ENCODE results near the gene PANX2. TPM values are rescaled to one million over a fixed set of nuclear protein-coding genes. Genes with fewer than 3 reads are reported as not detected.
A peak's percentile ranks its signal among the peaks of the same experiment; 100 is the strongest.

Gene PANX2
- total and polyA plus RNA-seq, 2 of the 4 experiments (the other 2 are of a cell fraction) = 0.18 to 1.7 TPM

DNA sequence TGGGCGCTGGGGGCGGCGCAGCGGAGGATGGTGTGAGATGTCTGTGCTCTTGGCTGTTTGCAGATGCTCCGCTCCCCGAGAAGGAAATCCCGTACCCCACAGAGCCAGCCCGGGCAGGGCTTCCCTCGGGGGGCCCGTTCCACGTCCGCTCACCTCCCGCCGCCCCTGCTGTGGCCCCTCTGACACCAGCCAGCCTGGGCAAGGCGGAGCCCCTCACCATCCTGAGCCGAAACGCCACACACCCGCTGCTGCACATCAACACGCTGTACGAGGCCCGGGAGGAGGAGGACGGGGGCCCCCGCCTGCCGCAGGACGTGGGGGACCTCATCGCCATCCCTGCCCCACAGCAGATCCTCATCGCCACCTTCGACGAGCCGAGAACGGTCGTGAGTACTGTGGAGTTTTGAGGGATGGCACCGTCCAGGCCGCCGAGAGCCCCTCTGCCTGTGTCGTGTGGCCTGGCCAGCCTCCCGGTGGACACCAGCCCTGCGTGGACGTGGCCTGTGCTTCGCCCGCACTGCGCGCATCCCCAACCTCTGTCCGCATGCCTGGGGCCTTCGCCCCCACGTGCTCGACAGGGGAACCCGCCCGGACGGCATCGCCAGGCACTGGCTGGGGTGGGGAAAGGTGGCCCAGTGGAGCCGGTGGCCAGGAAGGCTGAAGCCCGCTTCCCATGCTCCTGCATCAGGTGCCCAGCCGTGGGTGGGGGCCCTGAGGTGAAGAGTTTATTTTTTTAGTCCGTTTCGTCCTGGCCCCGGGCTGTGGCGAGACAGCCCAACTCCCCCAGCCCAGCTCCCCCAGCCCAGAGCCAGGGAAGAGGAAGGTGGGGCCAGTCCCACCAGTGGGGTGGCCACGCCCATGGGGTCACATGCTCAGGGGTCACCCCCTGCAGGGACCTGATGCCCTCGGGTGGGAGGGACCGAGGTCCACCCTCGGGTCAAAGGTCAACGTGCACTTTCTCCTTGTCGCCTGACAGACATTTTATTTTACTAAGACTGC, 8.6 kb downstream of the PANX2 start:
- no peak overlapping the region for H4K5ac ChIP-seq (ENCODE audit: low read depth, low read length)
- no peak overlapping the region for H2BK20ac ChIP-seq (ENCODE audit: low read depth, low read length)
- no peak for DNase-seq
- CTCF ChIA-PET = no interaction called here
- H3K4ac ChIP-seq (ENCODE audit: low read depth, low read length) = no peak overlapping the region
- no peak overlapping the region for H4K8ac ChIP-seq (ENCODE audit: low read depth in 2 of 2, low read length in 2 of 2)
- peaks cover 2% of the 10 kb centered on the region; the same call in 1 of the 2 replicates for H3K36me3 ChIP-seq (ENCODE audit: control insufficient read depth, insufficient read depth, low read length)
- H3K56ac ChIP-seq (ENCODE audit: extremely low read depth, insufficient read depth, low read length) = no peak overlapping the region
- no TSS peak for BruUV-seq (replicated peaks)
- H2BK15ac ChIP-seq (ENCODE audit: low read depth, low read length) = no peak overlapping the region
- no peak overlapping the region for H3K4me3 ChIP-seq (ENCODE audit: insufficient read depth, low read depth, low read length)
- H4K20me1 ChIP-seq (ENCODE audit: insufficient read depth, low read length) = no peaks in the 10 kb centered on the region
- no peaks in the 10 kb centered on the region for H3K9me3 ChIP-seq (ENCODE audit: control insufficient read depth, insufficient read depth, low read length)
- H3K9me1 ChIP-seq (ENCODE audit: insufficient read depth, low read length) = no peaks in the 10 kb centered on the region
- H3K27ac ChIP-seq (ENCODE audit: insufficient read depth, low read length) = no peak overlapping the region
- peaks cover 1% of the 10 kb centered on the region; the same call in 1 of the 2 replicates for H3K4me1 ChIP-seq (ENCODE audit: control insufficient read depth, insufficient read depth, low read length)
- no peak overlapping the region for H3K4me2 ChIP-seq (ENCODE audit: low read depth, low read length)
- H3K9ac ChIP-seq (ENCODE audit: low read depth, low read length) = no peak overlapping the region
- intact Hi-C loops (cut with micrococcal nuclease) = no loop called here
- POLR2A ChIA-PET (ENCODE audit: unreplicated experiment) = no interaction called here
- H3K27me3 ChIP-seq (ENCODE audit: control insufficient read depth, insufficient read depth, low read length) = no peaks in the 10 kb centered on the region; the same call in 1 of the 2 replicates
- no peak overlapping the region for H3K18ac ChIP-seq (ENCODE audit: low read depth, low read length)
- H3K79me1 ChIP-seq (ENCODE audit: low read depth in 1 of 2, low read length in 2 of 2) = no peaks in the 10 kb centered on the region
- H2BK5ac ChIP-seq (ENCODE audit: low read depth, low read length, poor library complexity, severe bottlenecking) = no peak overlapping the region
- no peak for TF ChIP-seq BHLHE40 (IDR thresholded peaks at IDR 0.05; ENCODE audit: low read depth, low read length)
- no peak for TF ChIP-seq FOS (IDR thresholded peaks at IDR 0.05; ENCODE audit: low read depth, low read length)
- no peak for TF ChIP-seq SMC3 (IDR thresholded peaks at IDR 0.05; ENCODE audit: low read depth, low read length)
- TF ChIP-seq POLR2A (IDR thresholded peaks at IDR 0.05; ENCODE audit: low read depth, low read length) = no peak
- TF ChIP-seq CEBPB (IDR thresholded peaks at IDR 0.05; ENCODE audit: low read depth, low read length) = no peak
- no peak for TF ChIP-seq MAZ (IDR thresholded peaks at IDR 0.05; ENCODE audit: borderline replicate concordance, low read depth, low read length)
- no peak for TF ChIP-seq MAFK (IDR thresholded peaks at IDR 0.05; ENCODE audit: low read depth, low read length)
- no peak for TF ChIP-seq CHD1 (IDR thresholded peaks at IDR 0.05; ENCODE audit: low read depth, low read length)
- TF ChIP-seq, protein P1, sequence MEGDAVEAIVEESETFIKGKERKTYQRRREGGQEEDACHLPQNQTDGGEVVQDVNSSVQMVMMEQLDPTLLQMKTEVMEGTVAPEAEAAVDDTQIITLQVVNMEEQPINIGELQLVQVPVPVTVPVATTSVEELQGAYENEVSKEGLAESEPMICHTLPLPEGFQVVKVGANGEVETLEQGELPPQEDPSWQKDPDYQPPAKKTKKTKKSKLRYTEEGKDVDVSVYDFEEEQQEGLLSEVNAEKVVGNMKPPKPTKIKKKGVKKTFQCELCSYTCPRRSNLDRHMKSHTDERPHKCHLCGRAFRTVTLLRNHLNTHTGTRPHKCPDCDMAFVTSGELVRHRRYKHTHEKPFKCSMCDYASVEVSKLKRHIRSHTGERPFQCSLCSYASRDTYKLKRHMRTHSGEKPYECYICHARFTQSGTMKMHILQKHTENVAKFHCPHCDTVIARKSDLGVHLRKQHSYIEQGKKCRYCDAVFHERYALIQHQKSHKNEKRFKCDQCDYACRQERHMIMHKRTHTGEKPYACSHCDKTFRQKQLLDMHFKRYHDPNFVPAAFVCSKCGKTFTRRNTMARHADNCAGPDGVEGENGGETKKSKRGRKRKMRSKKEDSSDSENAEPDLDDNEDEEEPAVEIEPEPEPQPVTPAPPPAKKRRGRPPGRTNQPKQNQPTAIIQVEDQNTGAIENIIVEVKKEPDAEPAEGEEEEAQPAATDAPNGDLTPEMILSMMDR (conservative IDR thresholded peaks at IDR 0.05; ENCODE audit: low read depth, low read length) = no peak
- no peak for TF ChIP-seq RCOR1 (IDR thresholded peaks at IDR 0.05; ENCODE audit: insufficient replicate concordance, low read length)
- H3K14ac ChIP-seq (replicated peaks; ENCODE audit: low read depth, low read length) = no peak overlapping the region
- ATAC-seq (ENCODE audit: low read depth) = no peak
- dilution Hi-C loops (cut with HindIII; ENCODE audit: low sequenced_read_pairs, unreplicated experiment) = no loop called here
- H2AK9ac ChIP-seq (replicated peaks; ENCODE audit: low read depth, low read length, poor library complexity) = peak overlapping the region; percentile 50
- no peak overlapping the region for H4K91ac ChIP-seq (ENCODE audit: insufficient read depth, low read depth, low read length)
- 85% methylated on average over 26 of the region's 64 CpGs; no CpG with 5 or more reads in 1 of the 2 experiments for WGBS, 2 experiments (ENCODE audit: extremely low coverage in 2 of 2, insufficient read length in 1 of 2)
- in situ Hi-C loops (cut with MboI; ENCODE audit: low sequenced_read_pairs) = no loop called here
- no peak overlapping the region for H2AK5ac ChIP-seq (ENCODE audit: low read depth, low read length)
- H3K23ac ChIP-seq (ENCODE audit: low read depth, low read length) = no peak overlapping the region
- H2AFZ ChIP-seq (replicated peaks; ENCODE audit: low read length, poor library complexity) = peak overlapping the region; percentile 70
- no peak overlapping the region for H2BK120ac ChIP-seq (ENCODE audit: low read depth, low read length)

Data from IMR-90 (cell line).